SK-N-SH (cell line): Measurements from ENCODE around the gene ZMIZ1.

Experiments used
- RAD21 ChIP-seq: IDR thresholded peaks from 2 replicates; pipeline ENCODE4 v1.6.1; 2012; ENCODE audit warnings: mild to moderate bottlenecking, low read length
- TF ChIP-seq, protein P1 (sequence below): fragments of 200-600 bp; sonication (generic); IDR thresholded peaks from 2 replicates; pipeline ENCODE4 v1.6.1; 2017; ENCODE audit warnings: antibody characterized with exemption, mild to moderate bottlenecking, moderate library complexity

DNA sequence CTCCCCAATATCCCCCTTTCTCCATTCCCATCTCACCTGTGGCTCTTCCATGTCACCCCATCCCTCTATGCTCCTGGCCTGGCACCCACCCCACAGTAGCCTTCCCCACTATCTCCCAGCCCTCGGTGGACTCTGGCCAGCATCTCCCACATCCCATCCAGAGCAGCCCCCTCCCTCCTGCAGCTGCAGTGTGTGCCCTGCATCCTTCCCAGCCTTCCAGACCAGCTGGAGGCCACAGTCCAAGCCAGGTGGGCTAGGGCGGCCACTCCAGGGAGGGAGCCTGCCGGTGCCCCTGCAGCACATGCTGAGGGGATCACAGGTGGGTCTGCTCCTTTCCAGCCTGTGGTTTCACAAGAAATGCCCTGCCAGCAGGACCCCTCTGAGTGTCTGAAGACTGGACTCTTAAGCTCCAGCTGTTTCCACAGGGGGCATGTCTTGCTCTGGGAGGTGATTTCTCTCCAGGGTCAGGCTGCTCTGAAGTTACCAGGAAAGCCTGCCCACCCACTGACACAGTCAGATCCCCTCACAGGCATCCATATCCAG, 187.6 kb downstream of the ZMIZ1 start:
- TF ChIP-seq, protein P1, sequence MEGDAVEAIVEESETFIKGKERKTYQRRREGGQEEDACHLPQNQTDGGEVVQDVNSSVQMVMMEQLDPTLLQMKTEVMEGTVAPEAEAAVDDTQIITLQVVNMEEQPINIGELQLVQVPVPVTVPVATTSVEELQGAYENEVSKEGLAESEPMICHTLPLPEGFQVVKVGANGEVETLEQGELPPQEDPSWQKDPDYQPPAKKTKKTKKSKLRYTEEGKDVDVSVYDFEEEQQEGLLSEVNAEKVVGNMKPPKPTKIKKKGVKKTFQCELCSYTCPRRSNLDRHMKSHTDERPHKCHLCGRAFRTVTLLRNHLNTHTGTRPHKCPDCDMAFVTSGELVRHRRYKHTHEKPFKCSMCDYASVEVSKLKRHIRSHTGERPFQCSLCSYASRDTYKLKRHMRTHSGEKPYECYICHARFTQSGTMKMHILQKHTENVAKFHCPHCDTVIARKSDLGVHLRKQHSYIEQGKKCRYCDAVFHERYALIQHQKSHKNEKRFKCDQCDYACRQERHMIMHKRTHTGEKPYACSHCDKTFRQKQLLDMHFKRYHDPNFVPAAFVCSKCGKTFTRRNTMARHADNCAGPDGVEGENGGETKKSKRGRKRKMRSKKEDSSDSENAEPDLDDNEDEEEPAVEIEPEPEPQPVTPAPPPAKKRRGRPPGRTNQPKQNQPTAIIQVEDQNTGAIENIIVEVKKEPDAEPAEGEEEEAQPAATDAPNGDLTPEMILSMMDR = no peak
- no peak for TF ChIP-seq RAD21
